GM23338 (cell line): ENCODE data around the gene CADM4. TPM values are rescaled to one million over a fixed set of nuclear protein-coding genes. Genes with fewer than 3 reads are reported as not detected.

ENCODE experiments used
- ATAC-seq: fragments of 200-7000 bp; cut with Tn5 transposase; 3 replicates; pipeline ENCODE4 v1.9.1; 2020
- DNase-seq: peaks from one replicate; pipeline ENCODE4 v3.0.0-alpha.2; 2015; ENCODE audit warnings: low spot score
- H2AFZ ChIP-seq: fragments of 200-600 bp; sonication (generic); 2 replicates; pipeline ENCODE4 v1.8.0; 2016; ENCODE audit warnings: antibody characterized with exemption, mild to moderate bottlenecking, moderate library complexity
- H3F3A ChIP-seq: fragments of 200-600 bp; sonication (generic); replicated peaks from 2 replicates; pipeline ENCODE4 v1.8.0; 2017; ENCODE audit warnings: antibody characterized with exemption, mixed run types, low read depth
- H3K27ac ChIP-seq: fragments of 200-600 bp; sonication (generic); 2 replicates; pipeline ENCODE4 v1.6.1; 2016; ENCODE audit warnings: low read depth
- H3K27me3 ChIP-seq: fragments of 200-600 bp; sonication (generic); 2 replicates; pipeline ENCODE4 v1.8.0; 2016; ENCODE audit warnings: mild to moderate bottlenecking, mixed run types, moderate library complexity; ENCODE audit not compliant: insufficient read depth
- H3K36me3 ChIP-seq: fragments of 200-600 bp; sonication (generic); 2 replicates; pipeline ENCODE4 v1.8.0; 2016; ENCODE audit warnings: mild to moderate bottlenecking; ENCODE audit not compliant: insufficient read depth
- H3K4me1 ChIP-seq: fragments of 200-600 bp; sonication (generic); 2 replicates; pipeline ENCODE4 v1.8.0; 2016; ENCODE audit warnings: mild to moderate bottlenecking, moderate library complexity; ENCODE audit not compliant: insufficient read depth
- H3K4me2 ChIP-seq: fragments of 200-600 bp; sonication (generic); 2 replicates; pipeline ENCODE4 v1.7.1; 2017; ENCODE audit warnings: mixed run types
- H3K4me3 ChIP-seq: fragments of 200-600 bp; sonication (generic); 2 replicates; pipeline ENCODE4 v1.6.1; 2016; ENCODE audit warnings: mixed run types
- H3K79me2 ChIP-seq: fragments of 200-600 bp; sonication (generic); replicated peaks from 2 replicates; pipeline ENCODE4 v1.8.0; 2017; ENCODE audit warnings: mild to moderate bottlenecking; ENCODE audit not compliant: insufficient read depth
- H3K9me2 ChIP-seq: fragments of 200-600 bp; sonication (generic); 2 replicates; pipeline ENCODE4 v1.8.0; 2017; ENCODE audit not compliant: insufficient read depth
- H4K20me1 ChIP-seq: fragments of 200-600 bp; sonication (generic); replicated peaks from 2 replicates; pipeline ENCODE4 v1.8.0; 2017; ENCODE audit warnings: mild to moderate bottlenecking; ENCODE audit not compliant: insufficient read depth
- H3K27ac Mint-ChIP-seq: 2 replicates; pipeline ENCODE4 v1.8.0; 2020; ENCODE audit warnings: inconsistent platforms, mild to moderate bottlenecking, moderate library complexity, mixed read lengths
- H3K27me3 Mint-ChIP-seq: 3 replicates; pipeline ENCODE4 v1.8.0; 2022; ENCODE audit warnings: low read depth, mild to moderate bottlenecking, moderate library complexity, mixed read lengths, inconsistent platforms; ENCODE audit not compliant: insufficient read depth, poor library complexity
- H3K36me3 Mint-ChIP-seq: 3 replicates; pipeline ENCODE4 v1.8.0; 2021; ENCODE audit warnings: low read depth, mild to moderate bottlenecking, inconsistent platforms, moderate library complexity, mixed read lengths
- H3K4me1 Mint-ChIP-seq: 3 replicates; pipeline ENCODE4 v1.8.0; 2020; ENCODE audit warnings: mild to moderate bottlenecking, inconsistent platforms, mixed read lengths
- H3K4me3 Mint-ChIP-seq: 3 replicates; pipeline ENCODE4 v1.8.0; 2021; ENCODE audit warnings: moderate library complexity, mild to moderate bottlenecking, inconsistent platforms, mixed read lengths
- H3K9me3 Mint-ChIP-seq: 3 replicates; pipeline ENCODE4 v1.8.0; 2020; ENCODE audit warnings: moderate library complexity, mild to moderate bottlenecking, inconsistent platforms, mixed read lengths
- EZH2phosphoT487 ChIP-seq: fragments of 200-600 bp; sonication (generic); IDR thresholded peaks from one replicate; pipeline ENCODE4 v1.8.1; 2018; ENCODE audit warnings: antibody characterized with exemption; ENCODE audit not compliant: unreplicated experiment
- JUNB ChIP-seq: IDR thresholded peaks from one replicate; pipeline ENCODE4 v1.6.1; 2016; ENCODE audit warnings: antibody characterized with exemption; ENCODE audit not compliant: unreplicated experiment
- NANOG ChIP-seq: IDR thresholded peaks from 2 replicates; pipeline ENCODE4 v1.6.1; 2016; ENCODE audit warnings: antibody characterized with exemption, borderline replicate concordance
- STAT1 ChIP-seq: IDR thresholded peaks from one replicate; pipeline ENCODE4 v1.6.1; 2016; ENCODE audit warnings: antibody characterized with exemption; ENCODE audit not compliant: unreplicated experiment
- ZNF114 ChIP-seq: fragments of 250-450 bp; sonication (Bioruptor Pico); IDR thresholded peaks from 2 replicates; pipeline ENCODE4 v1.5.0; 2020; ENCODE audit warnings: mild to moderate bottlenecking, moderate library complexity
- ZNF462 ChIP-seq: fragments of 250-450 bp; sonication (Bioruptor Pico); IDR thresholded peaks from 2 replicates; pipeline ENCODE4 v1.5.0; 2020; ENCODE audit warnings: mild to moderate bottlenecking, moderate library complexity
- polyA plus RNA-seq: library from polyadenylated mRNA; unstranded; fragments of >200 nt; fragmentation: Nextera tagmentation; extraction: Ambion mirVana; gene quantifications from 2 replicates; pipeline ENCODE4 v1.2.1, GENCODE V29; 2016
- total RNA-seq: library from RNA; depleted of rRNA; stranded (reverse); fragments of >200 nt; shearing (Covaris generic); gene quantifications from 2 replicates; pipeline ENCODE4 v1.2.3, GENCODE V29; 2014

Gene CADM4
- total and polyA plus RNA-seq, 2 experiments from 2014 or later, result 3.7 to 21.2 TPM

DNA sequence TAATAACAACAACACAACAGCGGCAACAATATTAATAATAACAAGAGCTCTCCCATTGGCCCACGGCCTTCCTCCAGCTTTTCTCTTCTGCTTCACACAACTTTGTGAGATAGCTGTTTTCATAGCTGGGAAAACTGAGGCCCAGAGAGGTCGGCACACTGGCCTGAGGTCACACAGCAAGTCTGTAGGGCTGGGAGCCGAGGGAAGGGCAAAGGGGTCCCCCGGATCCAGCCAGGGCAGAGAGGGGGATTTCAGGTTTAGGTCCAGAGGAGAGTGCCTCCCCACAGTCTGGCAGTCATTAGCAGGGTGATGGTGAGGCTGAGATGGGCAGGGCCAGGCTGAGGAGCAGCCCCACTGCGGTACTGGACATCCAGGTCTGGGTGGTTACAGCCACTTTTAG lies 9.0 kb upstream of the CADM4 start:
- H3K4me3 Mint-ChIP-seq, result no peak overlapping the region
- Histone ChIP-seq H4K20me1 (no peaks in the 10 kb centered on the region; the same call in 1 of the 2 replicates), H3K36me3 (no peaks in the 10 kb centered on the region; the same call in none of the 2 replicates), H3K27ac (no peak overlapping the region), H3K9me2 (no peaks in the 10 kb centered on the region), H3K4me3 (no peak overlapping the region), H3K79me2 (no peaks in the 10 kb centered on the region), H2AFZ (no peak overlapping the region), H3K4me2 (no peak overlapping the region), H3K27me3 (no peaks in the 10 kb centered on the region), H3K4me1 (no peaks in the 10 kb centered on the region; the same call in 1 of the 2 replicates), H3F3A (0 out of 2 replicates have a peak, but pooled peaks cover 2% of the 10 kb centered on the region)
- no peak for TF ChIP-seq ZNF462 (CRISPR knock-in tag)
- no peak for TF ChIP-seq JUNB
- TF ChIP-seq NANOG, result no peak
- TF ChIP-seq ZNF114, result no peak
- no peak for TF ChIP-seq EZH2phosphoT487
- H3K9me3 Mint-ChIP-seq, result peaks cover 22% of the 10 kb centered on the region
- H3K36me3 Mint-ChIP-seq, result peaks cover 59% of the 10 kb centered on the region
- no peak overlapping the region for H3K27ac Mint-ChIP-seq
- no peaks in the 10 kb centered on the region for H3K4me1 Mint-ChIP-seq
- H3K27me3 Mint-ChIP-seq, result peaks cover 9% of the 10 kb centered on the region
- DNase-seq, result no peak
- no peak for ATAC-seq

DNA sequence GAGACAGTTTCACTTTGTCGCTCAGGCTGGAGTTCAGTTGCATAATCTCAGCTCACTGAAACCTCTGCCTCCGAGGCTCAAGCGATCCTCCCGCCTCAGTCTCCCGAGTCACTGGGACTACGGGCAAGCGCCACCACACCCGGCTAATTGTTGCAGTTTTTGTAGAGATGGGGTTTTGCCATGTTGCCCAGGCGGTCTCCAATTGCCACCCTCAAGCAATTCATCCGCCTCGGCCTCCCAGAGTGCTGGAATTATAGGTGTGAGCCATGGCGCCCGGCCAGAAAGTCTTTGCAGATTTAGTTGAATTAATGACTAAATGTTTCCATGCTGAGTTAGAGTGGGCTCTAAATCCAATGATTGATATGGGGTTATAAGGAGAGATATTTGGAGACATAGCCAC lies 4.5 kb upstream of the CADM4 start:
- H3K27ac ChIP-seq, result no peak overlapping the region
- peaks cover 41% of the 10 kb centered on the region for H3K36me3 Mint-ChIP-seq
- no peak overlapping the region for H3K4me2 ChIP-seq
- peaks cover 28% of the 10 kb centered on the region for H3K27me3 ChIP-seq
- H3K27ac Mint-ChIP-seq, result no peak overlapping the region
- H3K9me2 ChIP-seq, result no peaks in the 10 kb centered on the region
- H3K27me3 Mint-ChIP-seq, result peaks cover 34% of the 10 kb centered on the region
- no peak overlapping the region for H2AFZ ChIP-seq
- H3K4me1 Mint-ChIP-seq, result peaks cover 7% of the 10 kb centered on the region
- ATAC-seq (no peak), DNase-seq (no peak)
- no peaks in the 10 kb centered on the region for H3K79me2 ChIP-seq
- H3K36me3 ChIP-seq, result no peaks in the 10 kb centered on the region; the same call in none of the 2 replicates
- H4K20me1 ChIP-seq, result 0 out of 2 replicates have a peak, but pooled peaks cover 4% of the 10 kb centered on the region
- peaks cover 28% of the 10 kb centered on the region for H3K9me3 Mint-ChIP-seq
- no peaks in the 10 kb centered on the region for H3K4me1 ChIP-seq
- H3K4me3 ChIP-seq, result no peak overlapping the region
- H3K4me3 Mint-ChIP-seq, result no peak overlapping the region
- H3F3A ChIP-seq, result no peaks in the 10 kb centered on the region
- TF ChIP-seq EZH2phosphoT487, result no peak
- no peak for TF ChIP-seq ZNF462 (CRISPR knock-in tag)
- TF ChIP-seq STAT1, result no peak
